Esophagus squamous epithelium (tissue), 5 donors: ENCODE measurements around the gene KIAA1671. TPM values are rescaled to one million over a fixed set of nuclear protein-coding genes. Genes with fewer than 3 reads are reported as not detected.
A peak's percentile ranks its signal among the peaks of the same experiment; 100 is the strongest.

Experiments
- DNase-seq: peaks from one replicate; lab custom pipeline; 2025; lab: John Stamatoyannopoulos, UW
- H3K27ac ChIP-seq, 4 donors: fragments of 200-600 bp; sonication (generic); one replicate each; pipeline ENCODE4 v1.5.1; 2016 to 2019; ENCODE audit warnings: mild to moderate bottlenecking in 1 of 4
- H3K27me3 ChIP-seq, 4 donors: fragments of 200-600 bp; sonication (generic); 1 replicate in 3 of 4; 2 replicates in 1 of 4; pipeline versions ENCODE4 v1.5.1 to v1.6.0; 2017 to 2021; ENCODE audit warnings: antibody characterized with exemption in 1 of 4
- H3K36me3 ChIP-seq, 3 donors: fragments of 200-600 bp; sonication (generic); one replicate each; pipeline ENCODE4 v1.5.1; 2016 to 2019
- H3K4me1 ChIP-seq, 3 donors: fragments of 200-600 bp; sonication (generic); one replicate each; pipeline ENCODE4 v1.5.1; 2017 to 2019
- H3K4me3 ChIP-seq, 4 donors: fragments of 200-600 bp; sonication (generic); 1 replicate in 3 of 4; 2 replicates in 1 of 4; pipeline ENCODE4 v1.5.1; 2016 to 2019; ENCODE audit warnings: mild to moderate bottlenecking in 2 of 4, moderate library complexity in 1 of 4
- H3K9me3 ChIP-seq, 3 donors: fragments of 200-600 bp; sonication (generic); one replicate each; pipeline ENCODE4 v1.5.1; 2016 to 2019
- POLR2A ChIP-seq, 4 donors: fragments of 450-650 bp; IDR thresholded peaks; one replicate each; pipeline ENCODE4 v1.6.1; 2017; ENCODE audit warnings: antibody characterized with exemption in 4 of 4, mild to moderate bottlenecking in 4 of 4, moderate library complexity in 3 of 4
- WGBS, 2 donors: methylation state at CpG; one replicate each; pipeline ENCODE4 v1.1.5; 2018; 5-methylcytosine and 5-hydroxymethylcytosine counted together
- intact Hi-C: fragments of 100-400 bp; cut with DNase I; formaldehyde crosslinking; loops from one replicate; pipeline ENCODE4 v1.15.0; 2022
- total RNA-seq, 4 donors: library from RNA; depleted of rRNA; stranded (reverse); fragments of >200 nt; gene quantifications; one replicate each; pipeline ENCODE4 v1.1.0, GENCODE V29; 2016
- TF ChIP-seq, protein P1 (sequence below), 6 experiments: fragments of 450-650 bp in 4 of 6; fragments of 200-600 bp in 2 of 6; sonication (generic) in 2 of 6; IDR thresholded peaks; one replicate each; pipeline ENCODE4 v1.5.1; 2016 to 2019; ENCODE audit warnings: antibody characterized with exemption in 6 of 6, mild to moderate bottlenecking in 4 of 6, moderate library complexity in 4 of 6
- donor health status: DM: yes; HTN: yes; CAD: no.

KIAA1671 gene
- total RNA-seq, 4 donors from 2014 or later = 43.1 to 73.2 (median 47.5) TPM

DNA sequence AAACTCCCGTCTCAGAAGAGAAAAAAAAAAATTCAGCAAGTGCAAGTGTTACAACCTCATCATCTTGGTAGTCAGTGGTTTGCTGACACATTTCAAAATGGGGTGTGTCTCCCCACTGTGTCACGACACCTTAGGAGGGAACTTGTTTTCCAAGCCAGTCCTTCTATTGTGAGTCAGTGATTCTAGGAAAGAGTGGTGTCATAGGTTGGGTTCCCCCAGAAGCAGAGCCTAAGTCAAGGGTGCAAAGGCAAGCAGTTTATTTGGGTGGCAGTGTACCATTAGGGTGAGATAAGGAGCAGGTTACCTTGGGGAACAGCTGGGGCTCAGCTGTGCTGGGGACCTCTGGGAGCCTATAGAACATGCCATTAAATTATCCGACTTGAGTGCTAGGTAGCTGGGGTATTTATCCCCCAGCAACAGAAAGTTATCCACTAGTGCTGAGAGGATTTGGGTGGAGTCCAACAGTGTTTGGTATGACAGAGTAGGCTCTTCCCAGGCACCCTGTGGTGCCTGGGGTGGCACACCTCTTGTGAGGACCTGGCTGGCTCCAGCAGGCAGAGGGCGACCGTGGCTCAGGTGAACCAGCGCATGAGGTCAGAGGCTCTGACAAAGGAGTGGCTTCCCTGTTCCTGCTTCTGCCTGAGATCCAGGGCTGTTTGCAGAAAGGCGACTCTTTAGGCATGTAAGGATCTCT is 41.7 kb downstream of the KIAA1671 start:
- WGBS, 2 donors = 2 to 46% methylated on average over 3 to 7 of the region's 7 CpGs
- H3K9me3 ChIP-seq = no peaks in the 10 kb centered on the region
- H3K27ac ChIP-seq = peak overlapping the region; percentile 84 to 96 (median 88)
- TF ChIP-seq, protein P1, sequence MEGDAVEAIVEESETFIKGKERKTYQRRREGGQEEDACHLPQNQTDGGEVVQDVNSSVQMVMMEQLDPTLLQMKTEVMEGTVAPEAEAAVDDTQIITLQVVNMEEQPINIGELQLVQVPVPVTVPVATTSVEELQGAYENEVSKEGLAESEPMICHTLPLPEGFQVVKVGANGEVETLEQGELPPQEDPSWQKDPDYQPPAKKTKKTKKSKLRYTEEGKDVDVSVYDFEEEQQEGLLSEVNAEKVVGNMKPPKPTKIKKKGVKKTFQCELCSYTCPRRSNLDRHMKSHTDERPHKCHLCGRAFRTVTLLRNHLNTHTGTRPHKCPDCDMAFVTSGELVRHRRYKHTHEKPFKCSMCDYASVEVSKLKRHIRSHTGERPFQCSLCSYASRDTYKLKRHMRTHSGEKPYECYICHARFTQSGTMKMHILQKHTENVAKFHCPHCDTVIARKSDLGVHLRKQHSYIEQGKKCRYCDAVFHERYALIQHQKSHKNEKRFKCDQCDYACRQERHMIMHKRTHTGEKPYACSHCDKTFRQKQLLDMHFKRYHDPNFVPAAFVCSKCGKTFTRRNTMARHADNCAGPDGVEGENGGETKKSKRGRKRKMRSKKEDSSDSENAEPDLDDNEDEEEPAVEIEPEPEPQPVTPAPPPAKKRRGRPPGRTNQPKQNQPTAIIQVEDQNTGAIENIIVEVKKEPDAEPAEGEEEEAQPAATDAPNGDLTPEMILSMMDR (IDR thresholded peaks at IDR 0.05) = peak in 4 of 6 experiments; percentile 38 to 50 (median 50)
- TF ChIP-seq POLR2A (IDR thresholded peaks at IDR 0.05) = no peak
- intact Hi-C loops = no loop called here
- H3K27me3 ChIP-seq = no peaks in the 10 kb centered on the region
- H3K36me3 ChIP-seq = no peaks in the 10 kb centered on the region
- H3K4me1 ChIP-seq = peaks cover 60 to 83% (median 63%) of the 10 kb centered on the region in 3 donors
- no peak overlapping the region for H3K4me3 ChIP-seq
- no peak for DNase-seq

DNA sequence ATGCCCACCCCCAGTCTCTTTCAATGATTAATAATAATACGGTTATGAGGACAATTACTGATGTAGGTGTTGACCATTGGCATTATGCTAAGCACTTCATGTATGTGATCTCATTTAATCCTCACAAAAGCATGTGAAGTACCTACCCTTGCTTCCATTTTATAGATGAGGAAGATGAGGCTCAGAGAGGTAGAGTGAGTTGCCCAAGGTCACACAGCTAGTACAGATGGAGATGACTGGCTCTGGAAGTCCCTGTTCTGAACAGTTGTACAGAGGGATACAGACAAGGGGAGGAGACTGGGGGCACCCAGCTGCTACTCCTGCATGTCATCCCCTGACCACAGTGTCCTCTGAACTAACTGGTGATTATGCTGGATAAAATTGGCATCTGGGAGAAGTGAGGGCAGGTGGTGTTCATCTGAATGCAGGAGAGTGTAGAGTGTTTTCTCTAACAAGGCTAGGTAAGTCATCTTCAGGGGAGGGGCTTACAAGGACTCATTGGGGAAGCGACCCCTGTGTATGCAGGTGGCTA is 43.2 kb downstream of the KIAA1671 start:
- Histone ChIP-seq H3K4me1 (peaks cover 47 to 68% (median 50%) of the 10 kb centered on the region in 3 donors), H3K9me3 (no peaks in the 10 kb centered on the region), H3K27ac (peak overlapping the region; percentile 73 to 96 (median 88)), H3K4me3 (no peak overlapping the region), H3K27me3 (no peaks in the 10 kb centered on the region), H3K36me3 (no peaks in the 10 kb centered on the region)
- DNase-seq = no peak
- WGBS, 2 donors = 67 to 70% methylated on average over 1 of the region's 2 CpGs
- intact Hi-C loops = no loop called here
- TF ChIP-seq, protein P1 (IDR thresholded peaks at IDR 0.05) = no peak
- TF ChIP-seq POLR2A (IDR thresholded peaks at IDR 0.05) = no peak

DNA sequence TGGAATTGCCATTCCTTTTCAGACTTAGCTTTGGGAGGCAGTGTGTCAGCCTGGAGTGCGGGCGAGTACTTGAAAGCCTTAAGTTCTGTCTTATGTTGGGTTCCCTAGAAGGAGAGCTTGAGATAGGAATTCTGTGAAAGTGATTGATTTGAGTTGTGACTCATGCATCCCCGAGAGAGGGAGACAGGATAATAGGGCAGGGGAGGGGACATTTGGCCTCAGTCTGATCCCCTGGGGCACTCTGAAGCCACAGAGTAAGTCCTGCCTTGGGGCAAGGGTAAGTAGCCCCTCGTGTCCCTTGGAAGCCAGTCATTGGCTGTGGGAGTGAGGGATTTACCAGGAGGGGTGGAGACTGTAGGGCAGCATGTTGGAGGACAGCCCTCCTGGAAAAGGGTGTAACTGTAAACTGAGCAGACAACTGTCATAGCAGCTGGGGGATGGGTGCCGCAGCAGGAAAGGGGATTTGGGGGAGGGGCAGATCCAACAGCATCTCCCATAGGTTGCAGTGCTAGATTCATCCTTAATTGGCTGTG is 44.0 kb downstream of the KIAA1671 start:
- intact Hi-C loops = no loop called here
- H3K9me3 ChIP-seq = no peaks in the 10 kb centered on the region
- no peak for DNase-seq
- peaks cover 41 to 62% (median 42%) of the 10 kb centered on the region in 3 donors for H3K4me1 ChIP-seq
- 7 to 21% methylated on average over 4 to 5 of the region's 5 CpGs for WGBS, 2 donors
- TF ChIP-seq, protein P1 (IDR thresholded peaks at IDR 0.05) = no peak
- no peak for TF ChIP-seq POLR2A (IDR thresholded peaks at IDR 0.05)
- peak overlapping the region; percentile 73 to 96 (median 88) for H3K27ac ChIP-seq
- H3K36me3 ChIP-seq = no peaks in the 10 kb centered on the region
- H3K4me3 ChIP-seq = peak overlapping the region in 1 of 4 donors; percentile 19
- no peaks in the 10 kb centered on the region for H3K27me3 ChIP-seq

DNA sequence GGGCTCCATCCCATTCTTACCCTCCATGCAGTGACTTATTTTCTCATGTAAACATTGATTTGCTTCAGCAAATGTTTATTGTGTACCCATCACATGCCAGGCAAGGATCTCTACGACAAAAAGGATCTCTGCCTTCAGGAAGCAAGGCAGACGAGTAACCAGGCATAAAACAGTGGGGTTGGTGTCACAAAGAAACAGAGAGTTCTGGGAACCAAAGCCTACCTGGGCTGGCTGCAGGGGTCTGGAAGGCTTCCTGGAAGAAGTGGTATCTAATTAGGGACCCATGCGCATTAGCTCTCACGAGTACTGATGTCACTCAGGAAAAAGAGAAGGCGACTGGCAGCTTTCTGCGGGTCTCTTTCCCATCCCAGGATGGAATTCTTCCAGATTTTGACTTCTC is 44.5 kb downstream of the KIAA1671 start:
- intact Hi-C loops = no loop called here
- 71 to 82% methylated on average over 5 to 6 of the region's 6 CpGs for WGBS, 2 donors
- no peak for TF ChIP-seq POLR2A (IDR thresholded peaks at IDR 0.05)
- TF ChIP-seq, protein P1 (IDR thresholded peaks at IDR 0.05) = no peak
- Histone ChIP-seq H3K36me3 (no peaks in the 10 kb centered on the region), H3K9me3 (no peaks in the 10 kb centered on the region), H3K4me3 (no peak overlapping the region), H3K4me1 (peaks cover 36 to 62% (median 39%) of the 10 kb centered on the region in 3 donors), H3K27ac (peak overlapping the region in 3 of 4 donors; percentile 73 to 96 (median 91)), H3K27me3 (no peaks in the 10 kb centered on the region)
- DNase-seq = no peak

DNA sequence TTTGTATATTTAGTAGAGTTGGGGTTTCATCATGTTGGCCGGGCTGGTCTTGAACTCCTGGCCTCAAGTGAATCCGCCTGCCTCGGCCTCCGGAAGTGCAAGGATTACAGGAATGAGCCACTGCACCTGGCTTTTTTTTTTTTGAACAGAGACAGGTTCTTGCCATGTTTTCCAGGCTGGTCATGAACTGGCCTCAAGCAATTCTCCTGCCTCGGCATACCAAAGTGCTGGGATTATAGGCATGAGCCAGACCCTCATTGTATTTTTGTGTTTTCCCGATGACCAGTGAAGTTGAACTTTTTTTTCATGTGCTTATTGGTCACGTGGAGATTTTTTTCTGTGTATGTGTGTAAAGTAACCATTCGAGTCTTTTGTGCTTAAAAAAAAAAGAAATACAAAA is 48.2 kb downstream of the KIAA1671 start:
- intact Hi-C loops = no loop called here
- no peak for DNase-seq
- TF ChIP-seq POLR2A (IDR thresholded peaks at IDR 0.05) = no peak
- TF ChIP-seq, protein P1 (IDR thresholded peaks at IDR 0.05) = no peak
- Histone ChIP-seq H3K4me3 (no peak overlapping the region), H3K27me3 (no peaks in the 10 kb centered on the region), H3K9me3 (no peaks in the 10 kb centered on the region), H3K36me3 (no peaks in the 10 kb centered on the region), H3K4me1 (peaks cover 15 to 33% (median 15%) of the 10 kb centered on the region in 3 donors), H3K27ac (no peak overlapping the region)
- WGBS, 2 donors = 67 to 68% methylated on average over 8 of the region's 8 CpGs
